Brain pericyte (primary cell): ENCODE results near the gene TAS2R14.

Source experiments
- DNase-seq: peaks from one replicate; pipeline ENCODE4 v3.0.0-alpha.2; 2012; ENCODE audit warnings: low read depth, low spot score

Gene TAS2R14, protein sequence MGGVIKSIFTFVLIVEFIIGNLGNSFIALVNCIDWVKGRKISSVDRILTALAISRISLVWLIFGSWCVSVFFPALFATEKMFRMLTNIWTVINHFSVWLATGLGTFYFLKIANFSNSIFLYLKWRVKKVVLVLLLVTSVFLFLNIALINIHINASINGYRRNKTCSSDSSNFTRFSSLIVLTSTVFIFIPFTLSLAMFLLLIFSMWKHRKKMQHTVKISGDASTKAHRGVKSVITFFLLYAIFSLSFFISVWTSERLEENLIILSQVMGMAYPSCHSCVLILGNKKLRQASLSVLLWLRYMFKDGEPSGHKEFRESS

DNA sequence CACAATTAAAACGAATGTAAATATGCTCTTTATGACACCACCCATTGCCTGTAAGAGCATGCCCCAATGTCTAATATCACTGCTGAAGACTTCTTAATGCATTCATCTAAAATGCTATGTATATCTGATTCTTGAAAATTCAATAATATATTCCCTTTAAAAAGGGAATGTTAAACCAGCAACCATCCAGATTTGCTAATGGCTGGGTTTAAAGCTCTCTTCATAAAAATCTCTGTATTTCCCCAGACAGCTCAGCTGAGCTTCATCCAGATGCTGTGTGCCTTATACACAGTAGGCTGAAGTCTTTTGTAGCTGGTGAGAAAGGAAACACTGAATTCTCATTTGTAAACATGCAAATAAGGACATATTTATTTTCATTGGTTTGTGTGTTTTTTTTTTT, at the start of gene TAS2R14:
Gene TAS2R14, minus strand, starts transcription at position 101 of the 400 bp plus-strand sequence. Its CDS starts 56 bp downstream, at position 45.
- no peak for DNase-seq

DNA sequence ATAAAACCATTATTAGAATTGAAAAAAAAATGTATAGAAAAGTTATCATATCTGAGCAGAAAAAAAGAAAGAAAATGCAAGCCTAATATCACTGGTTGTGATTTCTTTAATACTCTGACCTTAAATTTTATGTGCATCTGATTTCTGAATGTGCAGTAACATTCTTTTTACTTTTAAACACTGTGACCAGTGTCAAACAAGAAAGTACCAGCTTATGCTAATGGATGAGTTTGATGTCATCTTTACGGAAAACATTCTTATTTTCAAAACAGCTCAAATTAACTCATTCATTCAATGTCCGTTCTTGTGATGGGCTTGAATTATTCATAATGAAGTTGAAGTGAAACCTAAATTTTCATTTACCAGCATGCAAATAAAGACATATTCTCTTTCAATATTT, 47.7 kb upstream of the TAS2R14 start, which contains the start of gene TAS2R50:
Gene TAS2R50, minus strand, starts transcription at position 101 of the 400 bp plus-strand sequence. Its CDS starts 52 bp downstream, at position 49.
- no peak for DNase-seq

DNA sequence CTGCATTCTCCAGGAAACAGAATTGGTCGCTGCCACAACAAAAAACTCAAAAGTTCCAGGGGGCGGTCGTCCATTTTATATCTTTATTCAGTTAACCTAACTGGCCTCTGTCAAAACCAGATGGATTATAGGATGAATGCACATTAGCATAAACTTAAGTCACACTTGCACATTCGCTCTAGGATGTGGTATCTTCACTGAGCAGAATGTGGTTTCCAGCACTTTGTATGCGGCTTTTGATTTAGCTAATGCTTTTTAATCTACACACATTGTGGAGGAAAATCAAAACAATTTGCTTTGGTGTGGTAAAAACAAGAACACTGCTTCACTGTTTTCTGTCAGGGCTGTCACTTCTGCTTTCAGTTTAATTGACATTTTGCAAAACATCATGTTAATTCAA, 43.2 kb upstream of the TAS2R14 start:
- DNase-seq: no peak

DNA sequence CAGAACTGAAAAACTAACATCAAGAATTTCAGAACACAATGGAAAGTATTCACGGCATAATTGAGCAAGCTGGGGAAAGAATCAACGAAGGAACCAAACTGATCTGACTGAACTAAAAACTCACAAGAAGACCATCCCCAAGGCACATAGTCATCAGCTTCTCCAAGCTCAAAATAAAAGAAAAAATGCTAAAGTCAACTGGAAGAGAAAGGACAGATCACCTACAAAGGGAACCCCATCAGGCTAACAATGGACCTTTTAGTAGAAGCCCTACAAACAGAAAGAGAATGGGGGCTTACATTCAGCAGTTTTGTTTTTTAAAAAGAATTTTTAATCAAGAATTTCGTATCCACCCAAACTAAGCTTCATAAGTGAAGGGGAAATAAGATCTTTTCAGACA, 35.9 kb upstream of the TAS2R14 start:
- no peak for DNase-seq

DNA sequence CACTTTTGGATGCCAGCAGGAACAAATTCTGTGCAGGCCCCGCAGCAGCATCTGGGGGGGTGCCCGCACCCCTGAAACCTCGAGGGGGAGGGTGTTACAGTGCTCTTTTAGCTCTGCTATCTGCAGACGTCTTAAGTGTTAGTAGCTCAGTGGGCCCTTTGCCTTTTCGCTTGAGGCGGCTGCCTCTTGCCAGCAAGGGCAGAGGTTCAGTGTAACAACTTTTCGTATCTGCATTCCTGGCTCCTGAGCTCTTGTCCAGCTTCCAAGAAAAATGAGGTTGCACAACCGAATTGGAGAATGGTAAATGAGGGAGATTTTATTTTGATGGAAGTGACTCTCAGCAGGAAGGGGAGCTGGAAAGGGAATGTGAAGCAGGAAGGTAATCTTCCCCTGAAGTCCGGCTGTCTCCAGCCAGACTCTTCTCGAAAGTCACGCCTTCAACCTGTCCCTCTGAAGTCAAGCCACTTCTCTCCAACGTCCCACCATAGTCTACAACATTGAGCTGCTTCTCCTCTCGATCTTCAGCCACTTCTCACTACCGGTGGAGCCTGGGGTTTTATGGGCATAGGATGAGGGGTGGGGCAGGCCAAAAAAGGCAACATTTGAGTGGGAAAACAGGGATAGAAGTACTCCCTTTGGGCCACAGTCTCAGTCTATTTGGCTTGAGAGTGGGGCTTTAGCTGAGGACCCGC, 29.8 kb upstream of the TAS2R14 start:
- DNase-seq: peak; percentile 33

DNA sequence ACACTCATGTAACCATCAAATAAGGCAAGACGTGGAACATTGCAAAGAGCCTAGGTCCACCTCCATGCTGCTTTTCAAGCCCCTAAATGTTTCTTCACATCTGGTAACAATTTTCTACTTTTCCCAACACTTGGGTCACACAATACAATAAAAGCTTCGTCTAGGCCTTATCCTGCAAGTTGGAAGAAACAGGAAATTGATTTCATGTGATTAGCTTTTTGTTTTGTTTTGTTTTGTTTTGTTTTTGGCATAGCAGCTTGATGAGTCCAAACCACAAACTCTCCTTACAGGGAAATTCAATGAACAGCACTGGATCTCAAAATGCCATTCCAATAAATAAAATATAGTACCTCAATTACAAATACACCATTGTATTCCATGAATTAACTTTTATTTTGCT, 28.3 kb upstream of the TAS2R14 start:
- peak; percentile 61 for DNase-seq

DNA sequence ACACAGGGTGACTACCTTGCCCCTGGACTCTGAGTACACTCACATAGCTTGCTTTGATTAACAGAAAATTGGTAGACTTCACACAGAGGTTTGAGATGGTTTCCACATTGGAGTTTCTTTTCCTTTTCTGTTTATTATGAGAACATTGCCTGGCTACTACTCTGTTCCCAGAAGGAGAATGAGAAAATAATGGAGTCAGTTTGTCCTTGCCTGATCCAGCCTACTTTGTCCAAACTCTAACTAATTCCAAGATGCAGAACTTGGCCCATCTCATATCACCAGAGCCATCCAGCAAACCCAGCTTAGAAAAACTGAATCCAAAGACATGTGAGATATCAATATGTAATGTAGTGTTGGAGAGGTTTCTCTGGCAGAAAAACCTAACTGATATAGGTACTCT, 27.3 kb upstream of the TAS2R14 start:
- DNase-seq: no peak

DNA sequence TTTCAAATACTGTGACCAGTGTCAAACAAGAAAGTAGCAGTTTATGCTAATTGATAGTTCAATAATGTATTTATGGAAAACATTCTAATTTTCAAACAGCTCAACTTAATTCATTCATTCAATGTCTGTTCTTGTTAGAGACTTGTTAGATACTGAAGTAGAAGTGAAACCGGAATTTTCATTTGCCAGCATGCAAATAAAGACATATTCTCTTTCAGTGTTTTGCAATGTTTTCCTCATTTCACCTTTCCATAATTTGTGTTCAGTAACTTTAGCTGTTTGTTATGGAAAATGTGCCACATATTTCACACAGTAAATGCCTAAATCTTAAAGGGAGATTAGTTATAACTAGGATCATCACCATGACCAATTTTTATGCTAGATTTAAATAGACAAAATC, 26.4 kb upstream of the TAS2R14 start:
- DNase-seq: no peak

DNA sequence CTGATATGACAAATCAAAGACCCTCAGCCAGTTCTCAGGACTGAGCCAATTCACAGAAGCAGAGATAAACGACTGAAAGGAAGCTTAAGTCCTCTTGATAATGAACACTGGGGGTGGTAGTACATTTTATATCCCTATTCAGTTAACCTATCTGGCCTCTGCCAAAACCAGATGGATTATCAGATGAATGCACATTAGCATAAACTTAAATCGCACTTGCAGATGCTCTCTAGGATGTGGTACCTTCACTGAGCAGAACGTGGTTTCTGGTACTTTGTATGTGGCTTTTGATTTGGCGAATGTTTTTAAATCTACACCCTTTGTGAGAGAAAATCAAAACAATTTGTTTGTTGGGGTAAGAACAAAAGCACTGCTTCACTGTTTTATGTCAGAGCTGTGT, 21.1 kb upstream of the TAS2R14 start:
- DNase-seq: no peak

DNA sequence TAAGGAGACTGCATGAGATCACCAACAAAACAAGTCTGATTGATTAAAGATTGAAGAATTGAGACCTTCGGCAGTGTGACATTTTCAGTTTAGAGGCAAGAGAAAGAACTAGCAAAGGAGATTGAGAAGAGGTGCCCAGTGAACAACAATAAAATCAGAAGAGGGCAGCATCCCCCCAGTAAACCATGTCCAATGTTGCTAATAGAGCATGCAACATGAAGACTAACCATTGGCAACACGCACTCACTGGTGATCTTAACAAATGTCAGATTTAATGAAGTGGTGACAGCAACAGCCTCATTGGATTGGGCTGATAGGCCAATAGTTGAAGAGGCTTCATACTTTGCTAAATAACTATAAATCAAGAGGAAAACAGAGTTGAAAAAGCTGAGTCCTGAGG, 20.7 kb upstream of the TAS2R14 start:
- no peak for DNase-seq

DNA sequence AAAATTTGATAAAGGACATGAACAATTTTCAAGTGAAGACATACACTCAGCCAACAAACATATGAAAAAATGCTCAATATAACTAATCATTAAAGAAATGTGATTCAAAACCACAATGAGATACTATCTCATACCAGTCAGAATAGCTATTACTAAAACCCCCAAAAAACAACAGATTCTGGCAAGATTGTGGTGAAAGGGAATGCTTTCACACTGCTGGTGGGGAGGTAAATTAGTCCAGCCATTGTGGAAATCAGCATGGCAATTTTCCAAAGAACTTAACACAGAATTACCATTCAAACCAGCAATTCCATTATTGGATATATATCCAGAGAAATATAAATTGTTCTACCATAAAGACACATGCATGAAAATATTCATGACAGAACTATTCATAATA, 18.7 kb upstream of the TAS2R14 start:
- no peak for DNase-seq

DNA sequence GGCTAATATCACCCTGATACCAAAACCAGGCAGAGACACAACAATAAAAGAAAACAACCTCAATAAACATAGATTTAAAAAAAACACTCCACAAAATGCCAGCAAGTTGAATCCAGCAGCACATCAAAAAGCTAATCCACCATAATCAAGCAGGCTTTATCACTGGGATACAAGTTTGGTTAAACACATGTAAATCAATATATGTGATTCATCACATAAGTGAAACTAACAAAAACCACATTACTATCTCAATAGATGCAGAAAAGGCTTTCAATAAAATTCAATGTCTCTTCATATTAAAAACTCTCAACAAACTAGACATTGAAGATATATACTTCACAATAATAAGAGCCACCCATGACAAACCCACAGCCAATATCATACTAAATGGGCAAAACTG, 17.0 kb upstream of the TAS2R14 start:
- no peak for DNase-seq

DNA sequence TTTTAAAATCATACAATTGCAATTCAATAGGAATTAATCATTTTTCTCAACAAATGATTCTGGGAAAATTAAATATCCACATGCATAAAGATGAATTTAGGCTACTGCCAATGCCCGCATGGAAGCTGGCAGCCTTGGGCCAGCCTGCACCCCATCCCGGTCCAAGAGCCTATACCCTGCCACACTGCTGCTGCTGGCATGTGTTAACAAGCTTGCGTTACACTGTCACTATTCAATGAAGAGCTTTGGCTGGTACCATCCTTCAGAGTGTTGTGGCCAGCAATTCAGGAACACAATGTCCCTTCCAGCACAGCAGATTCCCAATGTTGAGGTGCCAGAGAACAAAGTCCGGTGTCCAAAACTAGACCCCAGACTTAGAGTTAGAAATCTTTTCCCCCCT, 13.6 kb upstream of the TAS2R14 start:
- no peak for DNase-seq

DNA sequence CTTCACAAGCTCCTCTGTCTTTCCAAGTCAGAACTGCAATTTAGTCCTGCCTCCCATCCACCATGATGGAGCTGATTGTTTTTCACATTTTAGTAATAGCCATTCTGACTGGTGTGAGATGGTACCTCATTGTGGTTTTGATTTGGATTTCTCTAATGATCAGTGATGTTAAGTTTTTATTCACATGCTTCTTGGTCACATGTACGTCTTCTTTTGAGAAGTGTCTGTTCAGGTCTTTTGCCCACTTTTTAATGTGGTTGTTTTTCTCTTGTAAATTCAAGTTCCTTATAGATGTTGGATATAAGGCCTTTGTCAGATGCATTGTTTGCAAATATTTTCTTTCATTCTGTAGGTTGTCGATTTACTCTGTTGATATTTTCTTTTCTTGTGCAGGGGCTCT, 4.1 kb upstream of the TAS2R14 start:
- DNase-seq: no peak

DNA sequence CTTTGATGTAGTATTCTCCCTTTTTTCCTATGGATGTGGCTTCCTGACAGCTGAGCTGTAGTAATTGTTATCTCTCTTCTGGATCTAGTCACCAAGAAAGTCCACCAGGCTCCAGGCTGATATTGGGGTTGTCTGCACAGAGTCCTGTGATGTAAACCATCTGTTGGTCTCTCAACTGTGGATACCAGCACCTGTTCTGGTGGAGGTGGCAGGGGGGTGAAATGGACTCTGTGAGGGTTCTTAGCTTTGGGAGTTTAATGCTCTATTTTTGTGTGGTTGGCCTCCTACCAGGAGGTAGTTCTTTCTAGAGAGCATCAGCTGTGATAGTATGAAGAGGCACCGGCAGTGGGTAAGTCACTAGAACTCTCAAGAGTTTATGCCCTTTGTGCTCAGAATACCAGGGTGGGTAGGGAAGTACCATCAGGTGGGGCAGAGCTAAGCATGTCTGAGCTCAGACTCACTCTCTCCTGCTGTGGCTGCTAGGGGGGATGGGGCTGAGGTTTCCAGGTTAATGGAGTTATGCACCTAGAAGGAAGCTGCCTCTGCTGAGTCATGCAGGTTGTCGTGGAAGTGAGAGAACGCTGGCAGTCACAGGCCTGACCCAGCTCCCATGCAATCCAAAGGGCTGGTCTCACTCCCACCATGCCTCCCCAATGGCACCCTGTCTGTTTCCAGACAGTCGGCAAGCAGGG, 3.0 kb upstream of the TAS2R14 start:
- no peak for DNase-seq

DNA sequence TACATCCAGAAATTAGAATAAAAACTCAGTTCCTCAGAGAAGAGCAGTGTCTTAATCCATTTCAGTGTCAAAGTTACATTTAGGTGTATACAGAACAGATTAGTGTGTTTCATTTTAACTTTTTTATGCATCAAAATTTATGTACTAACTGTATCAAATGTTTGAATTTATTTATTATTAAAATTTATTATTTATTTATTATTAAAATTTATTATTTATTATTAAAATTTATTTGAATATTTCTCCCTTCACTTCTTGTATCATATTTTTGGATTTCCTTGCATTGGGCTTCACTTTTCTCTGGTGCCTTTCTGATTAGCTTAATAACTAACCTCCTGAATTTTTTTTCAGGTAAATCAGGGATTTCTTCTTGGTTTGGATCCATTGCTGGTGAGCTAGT, 2.3 kb upstream of the TAS2R14 start:
- no peak for DNase-seq

DNA sequence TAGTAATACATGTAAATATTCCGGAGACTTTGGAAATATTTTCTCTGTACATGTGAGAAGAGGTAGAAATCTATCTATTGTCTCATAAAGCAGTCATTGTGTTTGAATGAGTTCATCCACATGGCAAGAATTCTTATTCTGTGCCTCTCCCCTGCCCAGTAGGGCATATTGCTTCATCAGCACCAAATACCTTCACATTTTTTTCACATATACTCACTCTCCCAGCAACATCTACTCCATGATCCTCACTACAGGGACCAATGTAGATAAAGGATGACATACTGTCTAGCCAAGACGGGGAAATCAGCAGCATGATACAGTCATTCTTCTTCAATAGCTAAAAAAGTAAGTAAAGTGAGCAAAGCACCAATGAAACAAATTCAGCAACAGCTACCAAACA, 1.3 kb upstream of the TAS2R14 start:
- DNase-seq: no peak

DNA sequence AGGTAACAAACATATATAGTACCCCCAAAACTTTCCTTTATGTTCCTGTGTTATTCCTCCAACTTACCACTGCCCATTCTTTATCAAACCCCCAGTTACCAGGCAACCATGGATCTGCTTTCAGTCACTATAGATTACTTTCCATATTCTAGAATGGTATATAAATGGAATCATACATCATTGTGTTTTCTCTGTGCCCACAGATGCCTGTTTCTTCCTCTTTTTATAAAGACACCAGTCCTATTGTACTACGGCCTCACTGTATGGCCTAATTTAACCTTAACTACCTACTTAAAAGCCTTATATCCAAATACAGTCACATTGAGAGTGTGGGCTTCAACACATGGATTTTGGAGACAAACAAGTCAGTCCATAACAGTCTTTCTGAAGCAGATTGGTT, 2.6 kb downstream of the TAS2R14 start:
- no peak for DNase-seq

DNA sequence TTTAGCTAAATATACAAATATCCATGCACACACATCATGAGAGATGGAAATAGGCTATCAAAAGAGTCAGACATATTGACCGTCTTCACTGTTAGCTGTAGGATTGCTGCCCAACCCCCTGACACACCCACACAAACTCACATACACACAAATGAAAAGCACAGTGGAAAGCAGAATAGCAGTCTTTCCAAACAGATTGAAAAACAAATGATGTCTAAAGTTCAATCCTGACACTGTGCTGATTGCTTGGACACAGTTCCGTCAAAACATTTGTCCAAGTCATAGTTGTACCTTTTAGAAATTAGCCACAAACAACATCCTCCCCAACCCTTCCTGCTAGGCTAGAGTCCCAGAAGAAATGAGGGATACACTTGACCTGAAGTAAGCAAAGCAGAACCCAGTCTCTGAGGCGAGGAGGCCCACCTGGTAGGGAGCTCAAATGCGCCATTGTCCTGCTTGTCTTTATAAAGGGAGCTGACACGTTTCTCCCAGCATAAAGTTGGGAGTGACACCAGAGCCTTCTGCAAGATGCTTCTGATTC, 10.2 kb downstream of the TAS2R14 start, which contains the start of gene PRH2:
Gene PRH2, plus strand, starts transcription at position 491 of the 541 bp plus-strand sequence. Its CDS starts 38 bp downstream, at position 529.
- DNase-seq: no peak

DNA sequence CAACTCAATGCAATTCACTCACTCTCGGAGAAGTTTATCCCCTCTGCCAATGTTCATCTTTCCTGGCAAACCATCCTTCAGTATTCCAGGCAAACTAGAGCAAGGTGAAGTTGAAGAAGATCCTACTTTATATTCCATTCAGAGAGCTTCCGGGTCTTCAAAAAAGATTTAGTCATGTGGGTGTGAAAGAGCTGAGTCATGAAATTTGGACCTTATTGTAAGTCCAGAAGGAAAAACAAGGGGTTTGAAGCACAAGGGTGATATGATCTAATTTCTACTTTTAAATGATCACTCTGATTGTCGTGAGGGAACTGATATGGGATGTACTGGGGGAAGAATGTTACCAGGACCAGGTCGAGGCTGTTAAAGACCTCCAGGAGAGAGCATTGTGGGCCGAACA, 12.8 kb downstream of the TAS2R14 start:
- no peak for DNase-seq

DNA sequence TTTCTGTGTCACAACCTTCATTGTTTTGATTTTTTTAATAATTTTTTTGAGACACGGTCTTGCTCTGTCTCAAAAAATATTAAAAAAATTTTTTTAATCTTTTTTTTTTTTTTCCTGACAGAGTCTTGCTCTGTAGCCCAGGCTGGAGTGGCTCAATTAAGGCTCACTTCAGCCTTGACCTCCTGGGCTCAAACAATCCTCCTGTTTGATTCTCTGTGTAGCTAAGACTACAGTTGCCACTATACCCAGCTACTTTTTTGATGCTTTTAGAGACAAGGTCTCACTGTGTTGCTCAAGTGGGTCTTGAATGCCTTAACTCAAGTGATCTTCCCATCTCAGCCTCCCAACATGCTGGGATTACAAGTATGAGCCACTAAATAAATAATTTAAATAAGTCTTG, 19.3 kb downstream of the TAS2R14 start:
- DNase-seq: no peak

DNA sequence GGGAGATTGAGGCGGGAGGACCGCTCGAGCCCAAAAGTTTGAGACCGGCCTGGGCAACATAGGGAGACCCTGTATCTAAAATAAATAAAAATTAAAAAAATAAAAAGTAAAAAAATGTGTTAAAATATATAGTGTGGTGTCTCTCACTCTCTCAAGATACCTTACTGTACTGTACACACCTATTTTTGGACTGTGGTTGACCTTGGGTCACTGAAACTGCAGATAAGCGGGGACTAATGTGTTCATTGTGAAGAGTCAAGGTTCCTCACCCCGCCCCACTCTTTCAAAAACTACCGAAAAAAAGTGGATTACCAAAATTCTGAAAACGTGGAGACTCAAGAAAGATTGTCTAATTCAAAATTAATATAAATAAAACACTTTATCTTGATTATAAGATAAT, 28.7 kb downstream of the TAS2R14 start:
- DNase-seq: no peak
